ENCODE results near the gene PRKG1.

GRCh38 chr10:51924359-51924758 is 850.1 kb downstream of the PRKG1 start:
- TF ChIP-seq CTCF (IDR thresholded peaks at IDR 0.05), result no peak
- no peak for TF ChIP-seq EZH2phosphoT487 (IDR thresholded peaks at IDR 0.05)
